ENCODE results near the gene ACE.
"Not testable (repeated sequence)": the region's sequence is repeated elsewhere in the genome, so short reads cannot be mapped to it uniquely, and the experiment has no call there.

Gene ACE

DNA sequence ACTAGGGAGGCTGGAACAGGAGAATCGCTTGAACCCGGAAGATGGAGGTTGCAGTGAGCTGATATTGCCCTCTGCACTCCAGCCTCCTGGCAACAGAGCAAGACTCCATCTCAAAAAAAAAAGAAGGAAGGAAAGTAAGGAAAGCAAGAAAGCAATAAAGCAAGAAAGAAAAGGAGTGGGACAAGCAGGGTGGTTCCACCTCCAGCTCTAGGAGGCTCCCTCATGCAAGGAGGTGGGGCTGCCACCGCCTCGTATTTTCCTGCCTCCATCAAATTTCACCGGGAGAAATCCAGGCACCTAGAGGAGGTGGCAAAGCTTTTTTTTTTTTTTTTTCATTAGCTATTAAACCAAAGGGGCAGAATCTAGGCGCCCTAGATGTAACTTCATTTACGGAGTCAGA lies 31.8 kb upstream of the ACE start:
- DNase-seq: no peak

DNA sequence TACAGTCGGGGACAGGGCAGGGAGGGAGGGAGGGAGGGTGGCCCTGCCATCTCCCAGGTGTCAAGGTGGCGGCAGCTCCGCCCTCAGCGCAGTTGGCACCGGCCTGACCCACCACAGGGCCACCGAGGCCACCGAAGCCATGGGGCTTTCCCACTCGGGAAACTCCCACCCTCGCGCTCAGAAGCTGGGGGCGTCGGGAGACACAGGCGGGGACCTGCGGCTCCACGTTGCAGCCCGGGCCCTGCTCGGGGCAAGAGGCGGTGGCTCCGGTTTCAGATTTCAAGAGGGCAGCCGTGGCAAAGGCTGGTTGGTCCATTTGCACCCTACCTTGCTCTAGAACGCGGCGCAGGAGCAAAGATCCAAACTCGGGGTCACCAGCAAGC lies 31.3 kb upstream of the ACE start:
- DNase-seq: no peak

GRCh38 chr17:63445954-63446752 lies 30.7 kb upstream of the ACE start, which contains the start of gene CYB561:
TSS of gene CYB561 (minus strand) at chr17:63446306. CDS start at chr17:63437547, 8,759 bp downstream.
- no peak for DNase-seq

- DNase-seq: no peak
Observed at GRCh38 chr17:63446753-63447470, 29.9 kb upstream of the ACE start.

DNA sequence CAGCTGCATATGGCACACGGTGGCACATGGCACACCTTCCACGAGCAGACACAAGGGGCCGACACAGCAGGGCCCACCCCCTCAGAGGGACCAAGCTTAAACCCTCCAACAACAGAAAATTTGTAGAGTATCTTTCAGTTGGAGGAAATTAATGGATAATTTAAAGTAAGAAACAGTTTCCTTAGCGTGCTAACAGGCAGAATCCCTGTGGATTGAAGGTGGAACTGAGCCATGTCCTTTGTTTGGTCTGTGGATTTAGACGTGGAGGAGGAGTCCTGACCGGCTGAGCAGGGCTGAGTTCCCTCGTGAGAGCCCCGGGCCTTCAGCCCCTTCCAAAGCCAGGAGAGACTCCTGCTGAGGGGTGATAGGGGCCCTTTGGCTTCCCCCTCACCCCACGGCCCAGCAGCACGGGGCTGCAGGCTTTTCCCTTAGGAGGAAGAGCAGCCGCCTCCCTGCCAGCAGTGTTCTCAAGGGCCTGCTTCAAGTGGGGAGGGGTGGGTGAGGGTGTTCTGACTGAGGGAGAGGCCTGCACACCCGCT lies 29.3 kb upstream of the ACE start:
- DNase-seq: no peak

DNA sequence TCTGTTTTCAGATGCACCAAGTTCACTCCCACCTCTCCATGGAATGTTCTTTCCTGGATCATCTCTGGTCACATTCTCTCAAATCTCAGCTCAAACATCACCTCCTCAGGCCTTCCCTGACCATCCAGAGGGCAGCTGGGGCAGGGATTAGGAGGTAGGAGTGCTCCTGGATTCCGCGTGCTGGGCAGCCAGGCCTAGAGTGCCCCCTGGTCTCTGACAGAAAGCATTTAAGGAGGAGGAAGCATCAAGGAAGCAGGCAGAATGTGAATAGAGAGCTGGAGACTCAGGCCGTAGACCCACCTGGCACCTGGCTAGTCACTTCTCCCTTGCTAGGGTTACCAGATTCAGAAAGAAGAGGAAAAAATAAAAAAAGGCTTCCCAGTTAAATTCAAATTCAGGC lies 28.2 kb upstream of the ACE start:
- DNase-seq: no peak

DNA sequence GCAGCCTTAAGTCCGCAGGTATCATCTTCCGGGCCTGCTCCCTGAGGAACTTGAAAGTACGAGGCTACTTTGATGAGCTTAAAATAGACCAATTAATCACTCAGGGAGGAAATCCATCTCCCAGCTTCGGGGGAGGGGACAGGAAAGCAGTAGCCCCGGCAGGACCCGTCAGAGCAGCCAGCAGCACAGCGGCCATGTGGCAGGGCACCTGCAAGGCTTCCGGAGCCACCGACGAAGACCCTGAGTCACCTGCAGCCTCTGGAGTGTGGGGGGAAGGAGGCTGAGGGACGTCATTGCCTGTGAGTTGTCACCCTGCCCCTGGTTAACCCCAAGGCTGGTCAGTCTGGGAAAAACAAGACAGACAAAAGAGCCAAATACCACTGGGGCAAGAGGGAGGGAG lies 26.3 kb upstream of the ACE start:
- no peak for DNase-seq

DNA sequence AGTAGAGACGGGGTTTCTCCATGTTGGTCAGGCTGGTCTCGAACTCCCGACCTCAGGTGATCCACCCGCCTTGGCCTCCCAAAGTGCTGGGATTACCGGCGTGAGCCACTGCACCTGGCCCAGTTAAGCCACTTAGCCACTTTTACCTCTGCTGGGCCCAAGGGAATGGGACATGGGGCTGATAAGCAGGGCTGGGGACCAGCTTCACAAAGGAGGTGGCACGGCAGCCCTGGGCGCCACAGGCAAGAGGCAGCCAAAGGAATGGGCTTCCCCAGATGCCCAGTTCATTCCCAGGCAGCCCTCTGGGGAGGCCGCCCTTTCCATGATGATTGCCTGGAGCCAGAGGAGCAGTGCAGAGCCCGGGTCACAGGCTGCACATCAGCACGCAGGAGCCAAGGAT lies 25.7 kb upstream of the ACE start:
- DNase-seq: no peak

GRCh38 chr17:63452046-63452961 lies 24.6 kb upstream of the ACE start:
- DNase-seq: no peak

DNA sequence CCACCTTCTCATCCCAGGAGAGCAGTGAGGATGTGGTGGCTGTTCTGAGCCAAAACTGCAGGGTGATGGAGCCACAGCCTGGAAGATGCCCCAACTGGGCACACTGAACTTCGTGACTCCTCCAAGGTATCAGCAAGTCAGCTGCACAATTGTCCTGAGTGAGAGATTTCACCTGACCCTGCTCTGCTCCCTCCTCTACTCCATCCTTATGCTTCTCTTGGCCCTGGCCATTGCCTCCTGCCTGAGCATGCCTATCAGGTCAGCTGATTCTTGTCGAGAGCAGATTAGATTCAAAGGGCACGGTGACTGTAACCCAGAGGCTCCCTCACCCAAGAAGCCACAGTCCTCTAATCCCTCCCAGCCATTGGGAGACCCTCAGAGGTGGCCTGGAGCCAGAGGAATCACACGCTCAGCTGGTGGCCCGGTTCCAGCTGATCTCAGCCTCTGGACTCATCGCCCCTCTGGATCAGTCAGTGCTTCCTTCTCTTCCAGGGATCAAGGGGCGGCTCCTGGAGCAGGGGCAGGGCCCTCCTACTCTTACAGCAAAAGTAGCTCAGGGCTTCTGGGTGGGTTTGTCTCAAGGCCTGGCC lies 23.8 kb upstream of the ACE start:
- no peak for DNase-seq

DNA sequence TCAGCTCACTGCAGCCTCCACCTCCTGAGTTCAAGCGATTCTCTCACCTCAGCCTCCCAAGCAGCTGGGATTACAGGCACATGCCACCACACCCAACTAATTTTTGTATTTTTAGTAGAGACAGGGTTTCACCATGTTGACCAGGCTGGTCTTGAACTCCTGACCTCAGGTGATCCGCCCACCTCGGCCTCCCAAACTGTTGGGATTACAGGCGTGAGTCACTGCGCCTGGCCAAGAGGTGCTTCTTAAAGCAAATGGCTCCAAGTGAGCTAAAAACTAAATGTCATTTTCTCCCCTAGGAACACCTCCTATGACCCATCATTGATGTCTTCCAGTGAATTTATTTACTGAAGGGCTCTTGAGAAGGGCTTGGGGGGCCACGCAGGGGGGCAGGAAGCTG lies 22.5 kb upstream of the ACE start:
- not testable (repeated sequence) for DNase-seq

GRCh38 chr17:63454915-63455314 lies 21.9 kb upstream of the ACE start:
- no peak for DNase-seq

GRCh38 chr17:63455417-63455816 lies 21.4 kb upstream of the ACE start:
- no peak for DNase-seq

DNA sequence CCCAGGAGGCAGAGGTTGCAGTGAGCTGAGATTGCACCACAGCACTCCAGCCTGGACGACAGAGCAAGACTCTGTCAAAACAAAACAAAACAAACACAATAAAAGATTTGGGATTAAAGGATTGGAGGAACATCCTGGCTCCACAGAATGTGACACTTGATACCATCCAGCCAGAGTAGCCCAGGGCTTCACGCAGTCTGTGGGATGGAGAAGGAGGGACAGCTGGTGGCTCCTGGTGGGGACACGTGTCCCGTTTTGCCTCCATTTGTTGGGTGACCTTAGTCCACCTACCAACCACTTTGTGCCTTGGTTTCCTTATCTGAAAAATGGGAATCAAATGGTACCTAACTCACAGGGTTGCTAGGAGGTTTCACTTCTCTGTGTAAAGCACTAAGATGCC lies 18.4 kb upstream of the ACE start:
- DNase-seq: no peak

GRCh38 chr17:63460018-63460417 lies 16.8 kb upstream of the ACE start:
- DNase-seq: no peak

- DNase-seq: no peak
Observed at GRCh38 chr17:63463771-63464170, 13.1 kb upstream of the ACE start.

DNA sequence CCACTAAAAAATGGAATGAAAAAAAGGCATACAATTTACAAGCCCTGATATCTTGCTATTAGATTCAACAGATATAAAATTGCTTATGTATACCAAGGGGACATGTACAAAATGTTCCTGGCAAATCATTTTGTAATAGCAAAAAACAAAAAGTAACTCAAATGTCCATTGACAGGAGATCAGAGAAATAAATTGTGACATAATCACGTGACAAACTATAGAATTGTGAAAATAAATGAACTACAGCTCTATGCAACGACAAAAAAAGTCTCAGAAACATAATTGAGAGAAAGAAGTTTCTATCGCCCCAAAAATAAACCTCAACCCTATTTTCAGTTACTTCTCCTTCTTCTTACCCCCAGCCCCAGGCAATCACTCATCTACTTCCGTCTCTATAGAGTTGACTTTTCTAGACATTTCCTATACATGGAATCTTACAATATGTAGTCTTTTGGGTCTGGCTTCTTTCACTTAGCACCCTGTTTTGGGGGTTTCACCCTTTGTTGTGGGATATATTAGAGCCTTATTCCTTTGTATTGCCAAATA lies 12.1 kb upstream of the ACE start:
- no peak for DNase-seq

DNA sequence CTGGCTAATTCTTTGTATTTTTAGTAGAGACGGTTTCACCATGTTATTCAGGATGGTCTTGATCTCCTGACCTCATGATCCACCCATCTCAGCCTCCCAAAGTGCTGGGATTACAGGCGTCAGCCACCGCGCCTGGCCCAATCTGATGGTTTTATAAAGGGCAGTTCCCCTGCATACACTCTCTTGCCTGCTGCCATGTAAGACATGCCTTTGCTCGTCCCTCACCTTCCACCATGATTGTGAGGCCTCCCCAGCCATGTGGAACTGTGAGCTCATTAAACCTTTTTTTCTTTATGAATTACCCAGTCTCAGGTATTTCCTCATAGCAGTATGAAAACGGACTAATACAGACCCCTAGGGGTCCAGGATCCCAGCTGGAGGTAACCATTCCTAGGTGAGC lies 8.8 kb upstream of the ACE start:
- not testable (repeated sequence) for DNase-seq

GRCh38 chr17:63474174-63474573 lies 2.7 kb upstream of the ACE start:
- DNase-seq: no peak

GRCh38 chr17:63474586-63475460 lies 2.0 kb upstream of the ACE start:
- DNase-seq: no peak
